WTC11 (cell line): Measurements from ENCODE around the gene GALR3. TPM values are rescaled to one million over a fixed set of nuclear protein-coding genes. Genes with fewer than 3 reads are reported as not detected.

ENCODE experiments used
- ATAC-seq: fragments of 200-7000 bp; cut with Tn5 transposase; 2 replicates; pipeline ENCODE4 v1.10.0; 2021; ENCODE audit warnings: mild to moderate bottlenecking, moderate library complexity
- CTCF ChIA-PET: fragments of 300-600 bp; sonication (Branson Sonifier 250); formaldehyde crosslinking; loops from one replicate; lab custom pipeline; 2021; ENCODE audit warnings: antibody characterized with exemption; lab: Charles Lee
- POLR2A ChIA-PET: fragments of 350-600 bp; sonication (Branson Sonifier 250); formaldehyde crosslinking; loops from one replicate; lab custom pipeline; 2021; ENCODE audit warnings: antibody characterized with exemption; lab: Charles Lee
- DNase-seq: peaks from one replicate; pipeline ENCODE4 v3.0.0; 2021; ENCODE audit warnings: low spot score
- H3K27ac Mint-ChIP-seq: 2 replicates; pipeline ENCODE4 v1.8.0; 2021; ENCODE audit warnings: mixed read lengths
- H3K27me3 Mint-ChIP-seq: 2 replicates; pipeline ENCODE4 v1.8.0; 2021; ENCODE audit warnings: low read depth, mild to moderate bottlenecking, moderate library complexity, mixed read lengths
- H3K36me3 Mint-ChIP-seq: 2 replicates; pipeline ENCODE4 v1.8.0; 2021; ENCODE audit warnings: mixed read lengths
- H3K4me1 Mint-ChIP-seq: 2 replicates; pipeline ENCODE4 v1.8.0; 2022; ENCODE audit warnings: mixed read lengths
- H3K4me3 Mint-ChIP-seq: 2 replicates; pipeline ENCODE4 v1.8.0; 2021; ENCODE audit warnings: mild to moderate bottlenecking, moderate library complexity, mixed read lengths
- H3K9me3 Mint-ChIP-seq: 2 replicates; pipeline ENCODE4 v1.8.0; 2021; ENCODE audit warnings: mixed read lengths
- AFF4 ChIP-seq: sonication (generic); formaldehyde crosslinking; IDR thresholded peaks from 2 replicates; pipeline ENCODE4 v1.8.1; 2023; ENCODE audit warnings: mild to moderate bottlenecking, missing genetic modification reagents, borderline replicate concordance
- AR ChIP-seq: fragments of 250-450 bp; sonication (Bioruptor Pico); IDR thresholded peaks from 2 replicates; pipeline ENCODE4 v1.9.0; 2021; ENCODE audit warnings: mild to moderate bottlenecking
- ATF6 ChIP-seq: sonication (generic); formaldehyde crosslinking; IDR thresholded peaks from 2 replicates; pipeline ENCODE4 v1.8.1; 2023; ENCODE audit warnings: mild to moderate bottlenecking, missing genetic modification reagents
- CREM ChIP-seq: sonication (generic); formaldehyde crosslinking; IDR thresholded peaks from 2 replicates; pipeline ENCODE4 v1.8.1; 2022; ENCODE audit warnings: mild to moderate bottlenecking, missing genetic modification reagents, moderate library complexity
- CTCF ChIP-seq: fragments of 200-600 bp; IDR thresholded peaks from 2 replicates; pipeline ENCODE4 v1.8.0; 2022; ENCODE audit warnings: antibody characterized with exemption
- FOXP1 ChIP-seq: sonication (generic); formaldehyde crosslinking; IDR thresholded peaks from 2 replicates; pipeline ENCODE4 v1.8.0; 2022; ENCODE audit warnings: missing genetic modification reagents, mild to moderate bottlenecking, moderate library complexity, borderline replicate concordance
- GABPB1 ChIP-seq: sonication (generic); formaldehyde crosslinking; IDR thresholded peaks from 2 replicates; pipeline ENCODE4 v1.8.1; 2023; ENCODE audit warnings: mild to moderate bottlenecking, missing genetic modification reagents
- GRHL2 ChIP-seq: fragments of 250-450 bp; sonication (Bioruptor Pico); IDR thresholded peaks from 2 replicates; pipeline ENCODE4 v1.8.0; 2022; ENCODE audit warnings: mild to moderate bottlenecking, moderate library complexity; ENCODE audit not compliant: insufficient replicate concordance, severe bottlenecking
- HMGXB4 ChIP-seq: sonication (generic); formaldehyde crosslinking; IDR thresholded peaks from 2 replicates; pipeline ENCODE4 v1.8.1; 2023; ENCODE audit warnings: mild to moderate bottlenecking, moderate library complexity, missing genetic modification reagents
- IRF1 ChIP-seq: sonication (generic); formaldehyde crosslinking; IDR thresholded peaks from 2 replicates; pipeline ENCODE4 v1.8.0; 2023; ENCODE audit warnings: missing genetic modification reagents
- NR2C2 ChIP-seq: sonication (generic); formaldehyde crosslinking; IDR thresholded peaks from 2 replicates; pipeline ENCODE4 v1.8.0; 2022; ENCODE audit warnings: mild to moderate bottlenecking, missing genetic modification reagents
- RORB ChIP-seq: fragments of 250-450 bp; sonication (Bioruptor Pico); IDR thresholded peaks from 2 replicates; pipeline ENCODE4 v1.9.0; 2021; ENCODE audit warnings: mild to moderate bottlenecking
- SMAD3 ChIP-seq: sonication (generic); formaldehyde crosslinking; IDR thresholded peaks from 2 replicates; pipeline ENCODE4 v1.8.0; 2022; ENCODE audit warnings: missing genetic modification reagents, mild to moderate bottlenecking, borderline replicate concordance
- TP53 ChIP-seq: sonication (generic); formaldehyde crosslinking; IDR thresholded peaks from 2 replicates; pipeline ENCODE4 v1.8.1; 2023; ENCODE audit warnings: mild to moderate bottlenecking, missing genetic modification reagents
- USF1 ChIP-seq: sonication (generic); formaldehyde crosslinking; IDR thresholded peaks from 2 replicates; pipeline ENCODE4 v1.8.0; 2022; ENCODE audit warnings: mild to moderate bottlenecking, missing genetic modification reagents
- ZBTB21 ChIP-seq: sonication (generic); formaldehyde crosslinking; IDR thresholded peaks from 2 replicates; pipeline ENCODE4 v1.8.1; 2023; ENCODE audit warnings: mild to moderate bottlenecking, missing genetic modification reagents, borderline replicate concordance
- ZNF263 ChIP-seq: sonication (generic); formaldehyde crosslinking; IDR thresholded peaks from 2 replicates; pipeline ENCODE4 v1.8.1; 2022; ENCODE audit warnings: low read depth, mild to moderate bottlenecking, moderate library complexity, missing genetic modification reagents
- ZNF317 ChIP-seq: sonication (generic); formaldehyde crosslinking; IDR thresholded peaks from 2 replicates; pipeline ENCODE4 v1.8.1; 2023; ENCODE audit warnings: low read depth, mild to moderate bottlenecking, moderate library complexity, missing genetic modification reagents, borderline replicate concordance
- ZNF425 ChIP-seq: fragments of 250-450 bp; sonication (Bioruptor Pico); conservative IDR thresholded peaks from 2 replicates; pipeline ENCODE4 v1.9.0; 2021; ENCODE audit warnings: mild to moderate bottlenecking
- total RNA-seq: library from RNA; stranded (reverse); gene quantifications from 3 replicates; pipeline ENCODE4 v1.2.3, GENCODE V29; 2021

GALR3 gene
- total RNA-seq, 1 experiment from 2014 or later = 0.79 TPM

- no peak for DNase-seq
- POLR2A ChIA-PET = no interaction called here
- Mint-ChIP-seq H3K27me3 (no peaks in the 10 kb centered on the region), H3K4me1 (peaks cover 21% of the 10 kb centered on the region), H3K4me3 (peak overlapping the region; percentile 84), H3K36me3 (peaks cover 48% of the 10 kb centered on the region), H3K27ac (no peak overlapping the region; the same call in 1 of the 2 replicates), H3K9me3 (no peaks in the 10 kb centered on the region)
- TF ChIP-seq RORB = no peak
- TF ChIP-seq ZNF425 = no peak
- TF ChIP-seq FOXP1 (CRISPR knock-in tag) = no peak
- no peak for TF ChIP-seq ZNF263 (CRISPR knock-in tag)
- no peak for TF ChIP-seq ATF6 (CRISPR knock-in tag)
- no peak for TF ChIP-seq CREM (CRISPR knock-in tag)
- no peak for TF ChIP-seq HMGXB4 (CRISPR knock-in tag)
- no peak for ATAC-seq
- CTCF ChIA-PET = interaction anchor here (2.0 to 2.1 kb wide), 2 partner anchors 12 to 34 kb away, joined by 6 to 7 read pairs; no protein-coding TSS in a partner anchor
These were observed 27.6 kb downstream of the GALR3 start for GRCh38 chr22:37850801-37851200.

- no peak overlapping the region for H3K27ac Mint-ChIP-seq
- H3K4me3 Mint-ChIP-seq = no peak overlapping the region
- peaks cover 20% of the 10 kb centered on the region for H3K4me1 Mint-ChIP-seq
- ChIA-PET POLR2A (no interaction called here), CTCF (interaction anchor here (4.3 kb wide), 1 partner anchor 11 kb away, joined by 27 read pairs; no protein-coding TSS in a partner anchor)
- H3K36me3 Mint-ChIP-seq = peaks cover 61% of the 10 kb centered on the region
- no peak for ATAC-seq
- no peaks in the 10 kb centered on the region for H3K9me3 Mint-ChIP-seq
- DNase-seq = no peak
- no peaks in the 10 kb centered on the region for H3K27me3 Mint-ChIP-seq
- TF ChIP-seq IRF1 (CRISPR knock-in tag) (no peak), AR (CRISPR knock-in tag) (no peak), NR2C2 (CRISPR knock-in tag) (no peak), CTCF (no peak), TP53 (CRISPR knock-in tag) (no peak), USF1 (CRISPR knock-in tag) (no peak), SMAD3 (CRISPR knock-in tag) (no peak), AFF4 (CRISPR knock-in tag) (no peak), GABPB1 (CRISPR knock-in tag) (no peak), ZBTB21 (CRISPR knock-in tag) (no peak), ZNF317 (no peak), GRHL2 (CRISPR knock-in tag) (no peak)
These were observed 29.2 kb downstream of the GALR3 start for GRCh38 chr22:37852418-37852817.
